ENCODE results near the gene HMCN1.

The HMCN1 gene

DNA sequence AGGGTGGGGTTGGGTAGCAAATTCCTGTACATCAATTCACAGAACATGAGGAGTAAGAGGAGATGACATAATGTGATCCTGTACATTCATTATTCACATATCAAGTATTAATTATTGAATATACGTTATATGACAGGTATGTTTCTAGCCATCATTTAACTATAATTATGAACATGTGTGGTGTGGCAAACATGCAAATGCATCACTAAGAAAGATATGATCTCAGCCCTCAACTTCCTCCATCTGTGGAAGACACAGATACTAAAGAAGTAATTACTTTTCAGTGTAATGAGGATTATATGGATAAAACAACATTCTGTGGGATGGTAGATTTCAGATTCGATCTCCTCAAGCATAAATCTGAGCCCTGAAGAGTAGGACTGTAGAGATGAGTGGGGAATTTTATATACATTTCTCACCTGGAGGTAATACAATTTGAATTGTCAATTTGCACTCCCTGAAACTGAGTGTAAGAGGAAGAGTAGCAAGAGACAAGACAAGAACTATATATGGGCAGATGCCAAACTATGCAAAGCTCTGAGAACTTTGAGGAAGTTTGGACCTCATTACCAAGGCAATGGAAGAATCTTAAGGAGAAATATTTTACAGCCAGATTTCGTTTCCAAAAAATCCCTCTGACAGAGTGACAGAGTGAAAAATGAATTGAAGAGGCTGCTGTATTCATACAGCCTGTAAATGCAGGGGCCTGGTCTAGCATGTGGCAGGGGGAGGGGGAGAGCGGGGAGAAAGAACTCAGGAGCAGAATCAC, 365.3 kb downstream of the HMCN1 start:
- TF ChIP-seq, protein P1, sequence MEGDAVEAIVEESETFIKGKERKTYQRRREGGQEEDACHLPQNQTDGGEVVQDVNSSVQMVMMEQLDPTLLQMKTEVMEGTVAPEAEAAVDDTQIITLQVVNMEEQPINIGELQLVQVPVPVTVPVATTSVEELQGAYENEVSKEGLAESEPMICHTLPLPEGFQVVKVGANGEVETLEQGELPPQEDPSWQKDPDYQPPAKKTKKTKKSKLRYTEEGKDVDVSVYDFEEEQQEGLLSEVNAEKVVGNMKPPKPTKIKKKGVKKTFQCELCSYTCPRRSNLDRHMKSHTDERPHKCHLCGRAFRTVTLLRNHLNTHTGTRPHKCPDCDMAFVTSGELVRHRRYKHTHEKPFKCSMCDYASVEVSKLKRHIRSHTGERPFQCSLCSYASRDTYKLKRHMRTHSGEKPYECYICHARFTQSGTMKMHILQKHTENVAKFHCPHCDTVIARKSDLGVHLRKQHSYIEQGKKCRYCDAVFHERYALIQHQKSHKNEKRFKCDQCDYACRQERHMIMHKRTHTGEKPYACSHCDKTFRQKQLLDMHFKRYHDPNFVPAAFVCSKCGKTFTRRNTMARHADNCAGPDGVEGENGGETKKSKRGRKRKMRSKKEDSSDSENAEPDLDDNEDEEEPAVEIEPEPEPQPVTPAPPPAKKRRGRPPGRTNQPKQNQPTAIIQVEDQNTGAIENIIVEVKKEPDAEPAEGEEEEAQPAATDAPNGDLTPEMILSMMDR (conservative IDR thresholded peaks at IDR 0.05; ENCODE audit: low read length) = no peak
- DNase-seq (ENCODE audit: low read depth) = no peak
- no peak overlapping the region for H3K4me3 ChIP-seq (ENCODE audit: low read length)

DNA sequence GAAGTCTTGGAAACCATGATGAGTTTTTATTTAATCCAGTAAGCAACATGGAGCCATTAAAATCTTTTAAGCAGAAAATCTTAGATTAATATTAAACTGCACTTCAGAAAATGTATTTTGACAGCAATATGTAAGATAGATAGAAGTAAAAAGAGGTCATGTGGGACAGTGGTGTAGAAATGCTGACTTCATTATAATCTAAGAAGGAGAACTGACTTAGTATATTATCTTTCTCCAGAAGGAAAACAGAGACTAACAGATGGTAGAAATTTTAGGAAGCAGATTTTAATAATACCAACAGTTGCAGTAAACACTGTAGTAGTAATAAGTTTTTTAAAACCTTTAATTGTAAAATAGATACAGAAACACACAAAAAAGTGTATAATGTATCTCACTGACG, 367.9 kb downstream of the HMCN1 start:
- H3K4me3 ChIP-seq (ENCODE audit: low read length) = no peak overlapping the region
- TF ChIP-seq, protein P1 (conservative IDR thresholded peaks at IDR 0.05; ENCODE audit: low read length) = no peak
- no peak for DNase-seq (ENCODE audit: low read depth)

- TF ChIP-seq, protein P1 (conservative IDR thresholded peaks at IDR 0.05; ENCODE audit: low read length) = no peak
- no peak overlapping the region for H3K4me3 ChIP-seq (ENCODE audit: low read length)
- DNase-seq (ENCODE audit: low read depth) = peak; percentile 79
These were observed 368.5 kb downstream of the HMCN1 start for GRCh38 chr1:186102547-186103148.

- TF ChIP-seq, protein P1 (conservative IDR thresholded peaks at IDR 0.05; ENCODE audit: low read length) = no peak
- H3K4me3 ChIP-seq (ENCODE audit: low read length) = no peak overlapping the region
- DNase-seq (ENCODE audit: low read depth) = no peak
These were observed 370.3 kb downstream of the HMCN1 start for GRCh38 chr1:186104459-186104858.

DNA sequence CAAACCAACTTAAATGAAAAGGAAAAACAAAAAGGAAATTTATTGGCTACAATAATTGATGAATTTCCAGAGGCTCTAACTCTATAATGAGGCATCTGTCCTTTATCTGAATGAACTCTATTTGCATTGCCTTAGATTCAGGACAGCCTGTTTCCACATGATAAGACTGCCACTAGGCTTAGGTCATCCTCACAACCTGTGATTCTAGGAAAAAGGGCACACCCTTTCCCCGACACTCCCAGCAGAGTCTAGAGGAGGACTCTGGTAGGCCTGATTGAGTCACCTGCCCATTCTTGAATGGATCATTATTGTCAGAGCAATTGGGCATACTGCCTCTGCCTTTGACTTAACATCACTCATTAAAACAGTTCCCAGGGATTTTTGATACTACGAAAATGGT, 378.1 kb downstream of the HMCN1 start:
- no peak for DNase-seq (ENCODE audit: low read depth)
- TF ChIP-seq, protein P1 (conservative IDR thresholded peaks at IDR 0.05; ENCODE audit: low read length) = no peak

GRCh38 chr1:186113461-186113860, 379.3 kb downstream of the HMCN1 start:
- TF ChIP-seq, protein P1 (conservative IDR thresholded peaks at IDR 0.05; ENCODE audit: low read length) = no peak
- peak; percentile 40 for DNase-seq (ENCODE audit: low read depth)
- no peak overlapping the region for H3K4me3 ChIP-seq (ENCODE audit: low read length)

More for the DNA sequence above, 378.1 kb downstream of the HMCN1 start:
- no peak overlapping the region for H3K4me3 ChIP-seq (ENCODE audit: low read length)

GRCh38 chr1:186118724-186119123, 384.5 kb downstream of the HMCN1 start:
- H3K4me3 ChIP-seq (ENCODE audit: low read length) = no peak overlapping the region
- TF ChIP-seq, protein P1 (conservative IDR thresholded peaks at IDR 0.05; ENCODE audit: low read length) = no peak
- no peak for DNase-seq (ENCODE audit: low read depth)
